Gastrocnemius medialis (tissue), 4 donors: ENCODE data around the gene PRKCH.

Experiments used
- CTCF ChIP-seq, 5 experiments: fragments of 450-650 bp in 3 of 5; fragments of 200-600 bp in 2 of 5; sonication (generic) in 2 of 5; IDR thresholded peaks in 4 of 5; conservative IDR thresholded peaks in 1 of 5; 1 replicate in 4 of 5; 2 replicates in 1 of 5; pipeline ENCODE4 v1.5.1; 2016 to 2019; ENCODE audit warnings: antibody characterized with exemption in 5 of 5, mild to moderate bottlenecking in 3 of 5, moderate library complexity in 3 of 5
- POLR2A ChIP-seq, 2 donors: fragments of 450-650 bp; IDR thresholded peaks; one replicate each; pipeline ENCODE4 v1.6.1; 2017; ENCODE audit warnings: antibody characterized with exemption in 2 of 2, mild to moderate bottlenecking in 2 of 2, moderate library complexity in 2 of 2

DNA sequence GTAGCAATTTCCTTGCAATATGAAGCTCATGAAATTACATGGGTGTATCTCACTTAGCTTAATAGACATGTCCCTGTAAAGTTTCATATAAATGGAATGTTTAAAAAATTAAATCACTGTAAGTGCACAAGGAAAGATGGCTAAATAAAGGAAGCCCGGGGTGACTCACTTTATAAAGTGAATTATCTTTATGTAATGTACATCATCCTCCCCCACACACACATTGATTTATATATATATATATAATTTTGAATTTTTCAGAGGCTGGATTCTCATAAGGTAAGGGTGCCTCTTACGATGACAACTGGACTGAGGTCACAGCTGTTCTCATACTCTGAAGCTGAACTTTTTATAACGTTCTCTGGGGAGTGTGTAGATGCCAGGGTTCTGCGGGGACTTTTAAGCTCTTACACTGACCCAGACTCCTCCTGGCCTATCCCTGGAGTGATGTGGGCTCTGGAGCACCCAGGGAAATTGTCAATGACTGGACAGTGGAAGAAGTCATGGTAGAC lies 265.2 kb downstream of the PRKCH start:
- TF ChIP-seq CTCF (IDR thresholded peaks at IDR 0.05 in 4 of 5, conservative IDR thresholded peaks at IDR 0.05 in 1 of 5) (no peak), POLR2A (IDR thresholded peaks at IDR 0.05) (no peak)
